Osteocyte (in vitro differentiated cells): ENCODE measurements around the gene GPC3. TPM values are rescaled to one million over a fixed set of nuclear protein-coding genes. Genes with fewer than 3 reads are reported as not detected.

Experiments
- DNase-seq: peaks from one replicate; pipeline ENCODE4 v3.0.0; 2021; ENCODE audit warnings: mixed read lengths; ENCODE audit not compliant: unreplicated experiment; ENCODE audit errors: extremely low spot score
- H3K27ac Mint-ChIP-seq: one replicate; pipeline ENCODE4 v1.8.0; 2021; ENCODE audit warnings: mild to moderate bottlenecking, mixed read lengths; ENCODE audit not compliant: unreplicated experiment
- H3K27me3 Mint-ChIP-seq: one replicate; pipeline ENCODE4 v1.8.0; 2021; ENCODE audit warnings: mixed read lengths; ENCODE audit not compliant: unreplicated experiment
- H3K36me3 Mint-ChIP-seq: one replicate; pipeline ENCODE4 v1.8.0; 2021; ENCODE audit warnings: mixed read lengths; ENCODE audit not compliant: unreplicated experiment
- H3K4me1 Mint-ChIP-seq: one replicate; pipeline ENCODE4 v1.8.0; 2021; ENCODE audit warnings: mixed read lengths; ENCODE audit not compliant: unreplicated experiment
- H3K4me3 Mint-ChIP-seq: one replicate; pipeline ENCODE4 v1.8.0; 2021; ENCODE audit warnings: mild to moderate bottlenecking, moderate library complexity, mixed read lengths; ENCODE audit not compliant: unreplicated experiment
- H3K9me3 Mint-ChIP-seq: one replicate; pipeline ENCODE4 v1.8.0; 2021; ENCODE audit warnings: mixed read lengths; ENCODE audit not compliant: unreplicated experiment
- total RNA-seq: library from RNA; stranded (reverse); gene quantifications from 2 replicates; pipeline ENCODE4 v1.2.1, GENCODE V29; 2021
- TF ChIP-seq, protein P1 (sequence below): fragments of 200-600 bp; sonication (generic); IDR thresholded peaks from 2 replicates; pipeline ENCODE4 v1.5.0; 2021; ENCODE audit warnings: antibody characterized with exemption, mild to moderate bottlenecking, moderate library complexity

Gene GPC3
- total RNA-seq, 1 donor from 2014 or later: 19.6 TPM

DNA sequence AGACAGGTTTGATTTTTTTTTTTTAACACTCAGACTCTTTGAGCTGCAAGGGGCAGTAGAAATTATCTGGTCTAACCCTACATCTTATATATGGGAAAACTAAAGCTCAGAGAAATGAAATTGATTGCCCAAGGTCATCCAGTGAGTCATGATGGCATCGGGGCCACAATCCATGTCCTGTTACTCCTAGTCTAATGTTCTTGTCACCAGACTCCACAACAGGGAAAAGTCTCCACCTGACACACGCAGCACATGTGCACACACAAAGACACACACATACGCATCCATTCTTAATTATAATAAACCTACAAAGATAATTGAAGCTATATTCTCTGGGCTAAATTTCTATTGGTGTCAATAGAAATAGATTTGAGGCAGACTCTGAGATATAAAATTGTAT, 48.4 kb downstream of the GPC3 start:
- H3K27ac Mint-ChIP-seq: no peak overlapping the region
- H3K4me1 Mint-ChIP-seq: peaks cover 7% of the 10 kb centered on the region
- H3K27me3 Mint-ChIP-seq: no peaks in the 10 kb centered on the region
- no peaks in the 10 kb centered on the region for H3K36me3 Mint-ChIP-seq
- no peaks in the 10 kb centered on the region for H3K9me3 Mint-ChIP-seq
- TF ChIP-seq, protein P1, sequence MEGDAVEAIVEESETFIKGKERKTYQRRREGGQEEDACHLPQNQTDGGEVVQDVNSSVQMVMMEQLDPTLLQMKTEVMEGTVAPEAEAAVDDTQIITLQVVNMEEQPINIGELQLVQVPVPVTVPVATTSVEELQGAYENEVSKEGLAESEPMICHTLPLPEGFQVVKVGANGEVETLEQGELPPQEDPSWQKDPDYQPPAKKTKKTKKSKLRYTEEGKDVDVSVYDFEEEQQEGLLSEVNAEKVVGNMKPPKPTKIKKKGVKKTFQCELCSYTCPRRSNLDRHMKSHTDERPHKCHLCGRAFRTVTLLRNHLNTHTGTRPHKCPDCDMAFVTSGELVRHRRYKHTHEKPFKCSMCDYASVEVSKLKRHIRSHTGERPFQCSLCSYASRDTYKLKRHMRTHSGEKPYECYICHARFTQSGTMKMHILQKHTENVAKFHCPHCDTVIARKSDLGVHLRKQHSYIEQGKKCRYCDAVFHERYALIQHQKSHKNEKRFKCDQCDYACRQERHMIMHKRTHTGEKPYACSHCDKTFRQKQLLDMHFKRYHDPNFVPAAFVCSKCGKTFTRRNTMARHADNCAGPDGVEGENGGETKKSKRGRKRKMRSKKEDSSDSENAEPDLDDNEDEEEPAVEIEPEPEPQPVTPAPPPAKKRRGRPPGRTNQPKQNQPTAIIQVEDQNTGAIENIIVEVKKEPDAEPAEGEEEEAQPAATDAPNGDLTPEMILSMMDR: no peak
- no peak for DNase-seq
- no peak overlapping the region for H3K4me3 Mint-ChIP-seq

DNA sequence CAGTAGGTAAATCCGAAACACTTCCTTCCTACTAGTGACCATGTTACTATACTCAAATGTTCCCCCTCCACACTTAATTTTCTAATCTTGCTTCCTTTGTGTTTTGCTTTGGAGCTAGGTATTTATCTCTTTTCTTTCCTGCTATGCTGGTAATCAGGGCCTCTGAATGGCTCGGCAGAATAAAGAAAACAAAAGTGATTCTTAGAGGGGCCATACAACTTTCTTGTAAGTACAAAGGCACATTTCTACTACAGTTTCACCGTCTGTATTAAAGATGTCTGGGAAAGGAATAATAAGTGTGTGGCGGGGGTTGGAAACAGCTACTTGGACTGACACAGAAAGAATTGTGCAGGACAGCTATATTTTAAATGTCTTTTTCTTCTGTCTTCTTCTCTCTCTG, 50.3 kb downstream of the GPC3 start:
- Mint-ChIP-seq H3K4me3 (no peak overlapping the region), H3K4me1 (peaks cover 3% of the 10 kb centered on the region), H3K36me3 (no peaks in the 10 kb centered on the region), H3K27ac (no peak overlapping the region), H3K9me3 (no peaks in the 10 kb centered on the region), H3K27me3 (no peaks in the 10 kb centered on the region)
- DNase-seq: no peak
- TF ChIP-seq, protein P1: no peak

DNA sequence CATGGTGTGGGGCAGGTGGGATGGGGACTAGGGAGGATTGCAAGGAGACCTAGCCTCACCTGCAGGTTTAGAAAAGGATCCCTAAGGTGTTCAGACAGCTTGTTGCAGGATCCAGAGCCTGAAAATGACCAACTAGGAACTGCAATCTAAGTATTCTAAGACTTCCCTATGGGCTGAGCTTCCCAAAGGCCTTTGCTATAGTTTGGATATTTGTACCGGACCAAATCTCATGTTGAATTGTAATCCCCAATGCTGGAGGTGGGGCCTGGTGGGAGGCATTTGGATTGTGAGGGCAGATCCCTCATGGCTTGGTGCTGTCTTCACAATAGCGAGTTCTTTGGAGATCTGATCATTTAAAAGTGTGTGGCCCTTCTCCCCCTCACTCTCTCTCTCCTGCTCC, 52.1 kb downstream of the GPC3 start:
- H3K9me3 Mint-ChIP-seq: peaks cover under 1% of the 10 kb centered on the region
- H3K27ac Mint-ChIP-seq: no peak overlapping the region
- TF ChIP-seq, protein P1: no peak
- H3K4me1 Mint-ChIP-seq: no peaks in the 10 kb centered on the region
- DNase-seq: no peak
- no peak overlapping the region for H3K4me3 Mint-ChIP-seq
- peaks cover 3% of the 10 kb centered on the region for H3K27me3 Mint-ChIP-seq
- H3K36me3 Mint-ChIP-seq: no peaks in the 10 kb centered on the region

DNA sequence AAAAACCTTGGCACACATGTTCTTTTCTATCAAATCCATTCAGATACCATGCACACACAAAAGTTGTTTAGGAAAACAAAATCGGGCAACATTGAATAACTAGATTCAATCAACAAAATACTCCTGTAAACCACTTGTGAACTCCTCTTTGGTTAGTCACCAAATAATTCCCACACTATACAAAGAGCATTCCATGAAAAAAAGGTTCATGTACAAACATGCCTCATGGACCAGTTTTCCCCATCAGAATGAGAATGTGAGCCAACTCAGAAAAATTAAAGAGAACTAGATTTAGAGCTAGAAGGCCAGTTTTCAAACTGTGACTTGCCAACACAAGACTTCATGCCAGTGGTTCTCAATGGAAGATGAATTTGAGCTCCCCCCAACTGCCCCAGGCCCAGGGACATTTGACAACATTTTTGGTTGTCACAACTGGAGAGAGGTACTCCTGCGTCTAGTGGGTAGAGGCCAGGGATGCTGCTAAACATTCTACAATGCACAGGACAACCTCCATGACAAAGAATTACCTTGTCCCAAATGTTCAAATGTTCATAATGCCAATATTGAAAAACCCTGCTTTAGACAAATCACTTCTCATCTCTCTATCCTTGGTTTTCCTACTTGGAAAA, 55.4 kb downstream of the GPC3 start:
- TF ChIP-seq, protein P1: no peak
- Mint-ChIP-seq H3K9me3 (peaks cover 5% of the 10 kb centered on the region), H3K4me3 (no peak overlapping the region), H3K4me1 (no peaks in the 10 kb centered on the region), H3K27ac (no peak overlapping the region), H3K27me3 (peaks cover 3% of the 10 kb centered on the region), H3K36me3 (no peaks in the 10 kb centered on the region)
- DNase-seq: no peak

DNA sequence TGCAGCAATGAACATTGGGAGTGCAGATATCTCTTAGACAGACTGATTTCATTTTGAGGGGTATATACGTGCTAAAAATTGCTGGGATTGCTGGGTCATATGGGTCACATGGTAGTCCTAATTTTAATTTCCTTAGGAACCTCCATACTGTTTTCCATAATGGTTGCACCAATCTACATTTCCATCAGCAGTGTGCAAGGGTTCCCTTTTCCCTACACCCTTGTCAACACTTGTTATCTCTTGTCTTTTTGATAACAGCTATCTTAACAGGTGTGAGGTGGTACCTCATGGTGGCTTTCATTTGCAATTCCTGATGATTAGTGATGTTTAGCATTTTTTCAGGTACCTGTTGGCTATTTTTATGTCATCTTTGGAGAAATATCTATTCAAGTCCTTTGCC, 57.0 kb downstream of the GPC3 start:
- Mint-ChIP-seq H3K4me1 (no peaks in the 10 kb centered on the region), H3K27ac (no peak overlapping the region), H3K27me3 (peaks cover 3% of the 10 kb centered on the region), H3K4me3 (no peak overlapping the region), H3K36me3 (no peaks in the 10 kb centered on the region), H3K9me3 (peaks cover 5% of the 10 kb centered on the region)
- TF ChIP-seq, protein P1: no peak
- DNase-seq: no peak
